Glomerular visceral epithelial cell (primary cell): ENCODE measurements around the gene NPNT.
"Not testable (repeated sequence)": the region's sequence is repeated elsewhere in the genome, so short reads cannot be mapped to it uniquely, and the experiment has no call there.

Experiments used
- DNase-seq: peaks from one replicate; pipeline ENCODE4 v3.0.0-alpha.2; 2016; ENCODE audit errors: extremely low spot score

NPNT gene, protein sequence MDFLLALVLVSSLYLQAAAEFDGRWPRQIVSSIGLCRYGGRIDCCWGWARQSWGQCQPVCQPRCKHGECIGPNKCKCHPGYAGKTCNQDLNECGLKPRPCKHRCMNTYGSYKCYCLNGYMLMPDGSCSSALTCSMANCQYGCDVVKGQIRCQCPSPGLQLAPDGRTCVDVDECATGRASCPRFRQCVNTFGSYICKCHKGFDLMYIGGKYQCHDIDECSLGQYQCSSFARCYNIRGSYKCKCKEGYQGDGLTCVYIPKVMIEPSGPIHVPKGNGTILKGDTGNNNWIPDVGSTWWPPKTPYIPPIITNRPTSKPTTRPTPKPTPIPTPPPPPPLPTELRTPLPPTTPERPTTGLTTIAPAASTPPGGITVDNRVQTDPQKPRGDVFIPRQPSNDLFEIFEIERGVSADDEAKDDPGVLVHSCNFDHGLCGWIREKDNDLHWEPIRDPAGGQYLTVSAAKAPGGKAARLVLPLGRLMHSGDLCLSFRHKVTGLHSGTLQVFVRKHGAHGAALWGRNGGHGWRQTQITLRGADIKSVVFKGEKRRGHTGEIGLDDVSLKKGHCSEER

GRCh38 chr4:105894660-105895582 lies at the start of gene NPNT:
TSS of gene NPNT (plus strand) at chr4:105895471. CDS start at chr4:105895653, 182 bp downstream.
- peak; percentile 27 for DNase-seq

- no peak for DNase-seq
Observed at GRCh38 chr4:105845559-105845958, 49.7 kb upstream of the NPNT start.

DNA sequence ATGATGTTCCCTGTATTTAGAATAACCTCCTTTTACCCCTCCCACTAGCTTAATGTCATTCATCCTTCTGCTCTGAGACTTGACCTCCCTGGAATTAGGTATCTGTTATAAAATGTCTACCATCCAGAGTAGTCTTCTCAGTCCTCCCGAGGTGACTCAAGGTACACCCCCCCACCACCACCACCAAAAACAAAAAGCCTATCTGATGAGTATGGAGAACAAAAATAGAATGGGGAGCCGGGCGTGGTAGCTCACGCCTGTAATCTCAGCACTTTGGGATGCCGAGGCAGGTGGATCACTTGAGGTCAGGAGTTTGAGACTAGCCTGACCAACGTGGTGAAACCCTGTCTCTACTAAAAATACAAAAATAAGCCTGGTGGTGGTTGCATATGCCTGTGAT lies 46.9 kb upstream of the NPNT start:
- not testable (repeated sequence) for DNase-seq

DNA sequence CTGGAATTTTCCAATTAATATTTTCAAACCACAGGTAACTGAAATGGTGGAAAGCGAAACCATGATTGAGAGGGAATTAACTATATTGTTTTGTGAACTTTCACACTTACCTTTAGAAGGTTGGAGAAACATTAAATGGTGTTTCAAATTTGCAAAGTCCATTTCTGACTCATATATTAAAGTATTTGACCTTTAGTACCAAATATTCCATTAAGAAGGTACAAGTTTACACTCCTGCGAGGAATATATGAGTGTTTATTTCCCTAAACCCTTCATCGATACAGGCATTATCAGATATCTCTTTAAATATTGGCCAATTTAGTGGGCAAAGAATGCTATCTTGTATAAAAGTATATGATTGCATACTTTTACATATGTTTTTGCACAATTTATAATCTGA lies 44.1 kb upstream of the NPNT start:
- DNase-seq = no peak

DNA sequence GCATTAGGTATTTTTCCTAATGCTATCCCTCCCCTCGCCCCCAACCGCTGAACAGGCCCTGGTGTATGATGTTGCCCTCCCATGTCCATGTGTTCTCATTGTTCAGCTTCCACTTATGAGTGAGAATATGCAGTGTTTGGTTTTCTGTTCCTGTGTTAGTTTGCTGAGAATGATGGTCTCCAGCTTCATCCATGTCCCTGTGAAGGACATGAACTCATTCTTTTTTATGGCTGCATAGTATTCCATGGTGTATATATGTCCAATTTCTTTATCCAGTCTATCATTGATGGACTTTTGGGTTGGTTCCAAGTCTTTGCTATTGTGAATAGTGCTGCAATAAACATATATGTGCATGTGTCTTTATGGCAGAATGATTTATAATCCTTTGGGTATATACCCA lies 43.0 kb upstream of the NPNT start:
- DNase-seq = not testable (repeated sequence)

DNA sequence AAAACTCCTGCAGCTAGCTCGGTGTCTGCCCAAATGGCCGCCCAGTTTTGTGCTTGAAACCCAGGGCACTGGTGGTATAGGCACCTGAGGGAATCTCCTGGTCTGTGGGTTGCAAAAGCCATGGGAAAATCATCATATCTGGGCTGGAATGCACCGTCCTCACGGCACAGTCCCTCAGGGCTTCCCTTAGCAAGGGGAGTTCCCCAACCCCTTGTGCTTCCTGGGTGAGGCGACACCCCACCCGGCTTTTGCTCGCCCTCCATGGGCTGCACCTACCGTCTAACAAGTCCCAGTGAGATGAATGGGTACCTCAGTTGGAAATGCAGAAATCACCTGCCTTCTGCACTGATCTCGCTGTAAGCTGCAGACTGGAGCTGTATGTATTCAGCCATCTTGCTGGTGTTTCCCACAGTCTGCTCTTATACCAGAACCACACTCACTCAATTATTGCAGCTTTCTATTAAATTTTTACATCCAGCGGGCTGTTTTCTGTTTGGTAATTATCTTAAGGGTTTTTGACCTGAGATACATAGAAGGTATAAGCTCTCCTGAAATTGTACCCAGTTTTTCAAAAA lies 36.7 kb upstream of the NPNT start:
- no peak for DNase-seq

GRCh38 chr4:105859233-105859632 lies 36.0 kb upstream of the NPNT start:
- DNase-seq = peak; percentile 6

GRCh38 chr4:105870963-105871362 lies 24.3 kb upstream of the NPNT start:
- no peak for DNase-seq

DNA sequence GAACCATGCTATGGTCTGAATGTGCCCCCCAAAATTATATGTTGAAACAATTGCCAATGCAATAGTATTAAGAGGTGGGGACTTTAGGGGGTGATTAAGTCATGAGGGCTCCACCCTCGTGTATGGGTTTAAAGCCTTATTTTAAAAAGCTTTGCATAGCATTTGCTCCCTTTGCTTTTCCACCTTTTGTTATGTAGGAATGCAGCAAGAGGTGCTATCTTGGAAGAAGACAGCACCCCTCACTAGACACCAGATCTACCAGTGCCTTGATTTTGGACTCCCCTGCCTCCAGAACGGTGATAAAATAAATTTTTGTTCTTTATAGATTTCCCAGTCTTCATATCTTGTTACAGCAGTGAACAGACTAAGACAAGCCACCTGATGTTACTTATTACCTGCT lies 23.3 kb upstream of the NPNT start:
- DNase-seq = no peak

DNA sequence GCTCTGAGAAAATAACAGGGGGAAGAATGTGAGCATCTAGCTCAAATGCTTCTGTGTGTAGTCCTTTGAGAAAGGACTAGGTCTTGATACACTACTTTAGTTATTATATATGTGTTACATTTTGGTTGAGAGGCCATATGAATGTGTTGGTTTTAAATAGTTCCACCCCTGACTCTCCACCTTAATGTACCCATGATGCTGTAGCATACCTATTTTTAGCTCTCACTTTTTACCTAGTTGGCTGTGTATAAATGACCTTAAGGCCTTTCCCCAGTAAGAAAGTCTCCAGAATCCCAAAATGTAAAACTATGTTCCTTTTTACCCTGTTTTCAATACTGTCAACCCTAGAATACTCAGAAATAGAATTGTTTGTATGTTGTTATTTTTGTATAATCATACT lies 20.0 kb upstream of the NPNT start:
- no peak for DNase-seq

GRCh38 chr4:105878668-105879067 lies 16.6 kb upstream of the NPNT start:
- no peak for DNase-seq

DNA sequence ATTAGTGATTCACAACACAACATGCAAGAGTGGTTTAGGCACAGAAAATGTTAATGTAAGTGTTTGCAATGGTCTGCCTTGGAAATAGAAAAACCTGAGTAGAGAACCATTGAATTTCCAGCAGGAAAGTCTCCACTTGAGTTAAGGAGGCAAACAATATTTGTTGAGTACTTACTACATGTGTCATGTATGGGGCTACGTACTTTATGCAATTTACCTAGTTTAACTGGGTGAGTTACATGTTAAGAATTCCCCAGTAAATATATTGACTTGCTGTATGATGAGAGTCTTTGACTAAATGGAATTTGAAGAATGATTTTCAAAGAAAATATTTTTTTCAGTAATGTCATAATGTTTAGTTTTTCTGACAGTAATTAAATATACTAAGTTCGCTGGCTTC lies 7.8 kb upstream of the NPNT start:
- DNase-seq = no peak

- peak; percentile 36 for DNase-seq
Observed at GRCh38 chr4:105895583-105896460, 551 bp downstream of the NPNT start.

GRCh38 chr4:105896461-105896942 lies 1.2 kb downstream of the NPNT start:
- no peak for DNase-seq

- no peak for DNase-seq
Observed at GRCh38 chr4:105896984-105897775, 1.9 kb downstream of the NPNT start.

GRCh38 chr4:105900541-105900940 lies 5.3 kb downstream of the NPNT start:
- no peak for DNase-seq

- no peak for DNase-seq
Observed at GRCh38 chr4:105902550-105903262, 7.4 kb downstream of the NPNT start.

DNA sequence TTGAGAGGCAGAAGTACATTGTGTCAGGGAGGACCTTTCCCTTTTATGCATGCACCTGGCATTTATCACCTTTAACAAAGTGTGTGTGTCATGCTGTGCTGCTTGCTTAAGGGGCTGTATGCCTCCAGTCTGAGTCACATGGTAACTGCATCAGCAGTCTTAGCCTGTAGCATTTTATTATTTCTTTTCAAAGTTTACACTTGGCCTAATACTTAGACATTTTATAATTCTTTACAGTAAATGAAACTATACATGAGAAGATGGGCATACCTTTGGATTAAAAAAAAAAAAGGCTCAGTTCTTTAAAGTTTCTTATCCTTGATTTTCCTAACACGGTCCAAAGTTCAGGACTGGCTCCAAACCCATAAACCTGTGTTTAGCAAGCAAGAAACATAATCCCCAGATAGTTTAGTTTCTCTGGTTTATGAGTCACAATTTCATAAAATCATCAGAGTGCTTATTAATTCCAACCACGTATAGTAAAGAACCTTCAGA lies 14.6 kb downstream of the NPNT start:
- DNase-seq = peak; percentile 9

GRCh38 chr4:105911426-105911825 lies 16.2 kb downstream of the NPNT start:
- no peak for DNase-seq
